Measurements from ENCODE around the gene FRG2C.
"Not testable (repeated sequence)": the region's sequence is repeated elsewhere in the genome, so short reads cannot be mapped to it uniquely, and the experiment has no call there.

Gene FRG2C

DNA sequence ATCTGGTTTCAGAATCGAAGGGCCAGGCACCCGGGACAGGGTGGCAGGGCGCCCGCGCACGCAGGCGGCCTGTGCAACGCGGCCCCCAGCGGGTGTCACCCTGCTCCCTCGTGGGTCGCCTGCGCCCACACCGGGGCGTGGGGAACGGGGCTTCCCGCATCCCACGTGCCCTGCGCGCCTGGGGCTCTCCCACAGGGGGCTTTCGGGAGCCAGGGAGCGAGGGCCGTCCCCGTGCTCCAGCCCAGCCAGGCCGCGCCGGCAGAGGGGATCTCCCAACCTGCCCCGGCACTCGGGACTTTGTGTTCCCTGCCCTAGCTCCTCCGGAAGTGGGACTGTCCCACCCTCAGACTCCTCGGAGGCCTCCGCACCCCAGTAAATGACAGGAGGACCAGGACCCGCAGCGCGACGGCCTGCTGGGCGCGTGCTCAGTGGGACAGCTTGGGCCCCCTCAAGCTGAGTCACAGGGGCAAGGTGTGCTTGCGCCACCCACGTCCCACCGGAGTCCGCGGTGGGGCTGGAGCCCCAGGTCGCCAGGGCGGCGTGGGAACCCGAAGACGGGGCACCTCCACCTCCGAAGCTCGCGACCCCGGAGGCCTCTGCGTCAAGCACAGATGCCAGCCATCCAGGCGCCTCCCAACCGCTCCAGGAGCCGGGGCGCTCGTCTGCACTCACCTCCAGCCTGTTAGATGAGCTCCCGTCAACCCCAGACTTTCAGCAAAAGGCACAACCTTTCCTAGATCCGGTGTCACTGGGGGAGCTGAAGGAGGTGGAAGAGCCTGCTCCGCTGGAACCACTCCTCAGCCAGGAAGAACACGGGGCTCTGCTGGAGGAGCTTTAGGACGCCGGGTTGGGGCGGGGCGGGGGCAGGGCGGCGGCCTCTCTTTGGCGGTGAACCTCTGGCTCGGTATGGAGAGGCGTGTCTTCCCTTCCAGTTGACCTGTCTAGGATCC, 5.5 kb downstream of the FRG2C start:
- not testable (repeated sequence) for DNase-seq

GRCh38 chr3:75670298-75671286, 6.5 kb downstream of the FRG2C start:
- not testable (repeated sequence) for DNase-seq

- not testable (repeated sequence) for DNase-seq
These were observed 7.4 kb downstream of the FRG2C start for GRCh38 chr3:75671287-75672139.

GRCh38 chr3:75672140-75672775, 8.1 kb downstream of the FRG2C start:
- DNase-seq: not testable (repeated sequence)

- DNase-seq: not testable (repeated sequence)
These were observed 19.8 kb downstream of the FRG2C start for GRCh38 chr3:75683965-75684364.

DNA sequence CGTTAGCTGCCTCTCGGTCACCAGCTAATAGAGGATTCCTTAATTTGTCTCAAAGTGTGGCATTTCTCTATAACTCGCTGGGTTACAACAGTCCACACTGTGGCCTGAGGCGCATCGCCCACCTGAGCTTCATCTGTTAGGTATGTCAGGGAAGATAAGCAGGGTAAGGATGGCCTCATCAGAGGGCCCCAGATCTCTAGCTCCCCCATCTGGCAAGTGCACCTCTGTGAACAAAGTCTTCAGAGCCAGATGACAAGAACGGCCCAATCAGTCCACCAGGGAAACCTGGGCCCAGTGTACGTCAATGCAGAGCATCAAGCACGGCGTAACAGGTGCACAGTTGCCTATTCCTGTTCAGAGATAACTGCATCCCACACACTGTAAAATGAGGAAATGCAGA, 23.2 kb downstream of the FRG2C start:
- DNase-seq: no peak

GRCh38 chr3:75692061-75692460, 27.9 kb downstream of the FRG2C start:
- no peak for DNase-seq
